Keratinocyte (primary cell): ENCODE data around the gene PTPRZ1. TPM values are rescaled to one million over a fixed set of nuclear protein-coding genes. Genes with fewer than 3 reads are reported as not detected.

Experiments
- DNase-seq: peaks from one replicate; pipeline ENCODE4 v3.0.0-alpha.2; 2011; ENCODE audit warnings: low read depth, missing footprints, low spot score
- FAIRE-seq: peaks from 2 replicates; lab custom pipeline; 2011; peaks lifted over from hg19 to GRCh38; lab: Jason Lieb, UNC
- H2AFZ ChIP-seq: 2 replicates; pipeline ENCODE4 v1.6.0; 2012; ENCODE audit warnings: low read length, control low read depth, inconsistent platforms; ENCODE audit not compliant: control insufficient read depth
- H3K27ac ChIP-seq: 2 replicates; pipeline ENCODE4 v1.5.1; 2011; ENCODE audit warnings: low read length; ENCODE audit not compliant: control insufficient read depth, insufficient read depth
- H3K27me3 ChIP-seq: 3 replicates; pipeline ENCODE4 v1.6.0; 2011; ENCODE audit warnings: low read length; ENCODE audit not compliant: control insufficient read depth, insufficient read depth; ENCODE audit errors: extremely low read depth
- H3K36me3 ChIP-seq, 2 experiments: 2 replicates in 1 of 2; 3 replicates in 1 of 2; pipeline ENCODE4 v1.5.1; 2011; ENCODE audit warnings: low read length in 2 of 2, mild to moderate bottlenecking in 1 of 2; ENCODE audit not compliant: control insufficient read depth in 2 of 2, insufficient read depth in 2 of 2; ENCODE audit errors: extremely low read depth in 1 of 2
- H3K4me1 ChIP-seq: 3 replicates; pipeline ENCODE4 v1.5.1; 2011; ENCODE audit warnings: low read length; ENCODE audit not compliant: control insufficient read depth, insufficient read depth; ENCODE audit errors: extremely low read depth
- H3K4me2 ChIP-seq: 3 replicates; pipeline ENCODE4 v1.6.0; 2011; ENCODE audit warnings: low read depth, low read length; ENCODE audit not compliant: control insufficient read depth, insufficient read depth; ENCODE audit errors: extremely low read depth
- H3K4me3 ChIP-seq, 3 experiments: fragments of 200-600 bp in 1 of 3; sonication (generic) in 1 of 3; 2 replicates in 2 of 3; 3 replicates in 1 of 3; pipeline ENCODE4 v1.5.1; 2011 to 2016; ENCODE audit warnings: low read length in 3 of 3, mild to moderate bottlenecking in 3 of 3, control low read depth in 2 of 3, inconsistent platforms in 1 of 3, low read depth in 1 of 3, mixed read lengths in 1 of 3, mixed run types in 1 of 3, moderate library complexity in 1 of 3; ENCODE audit not compliant: control insufficient read depth in 2 of 3, insufficient read depth in 2 of 3; ENCODE audit errors: extremely low read depth in 1 of 3
- H3K79me2 ChIP-seq: 2 replicates; pipeline ENCODE4 v1.6.0; 2012; ENCODE audit warnings: low read length; ENCODE audit not compliant: control insufficient read depth, insufficient read depth
- H3K9ac ChIP-seq: 3 replicates; pipeline ENCODE4 v1.6.0; 2011; ENCODE audit warnings: low read length; ENCODE audit not compliant: control insufficient read depth, insufficient read depth; ENCODE audit errors: extremely low read depth
- H3K9me1 ChIP-seq: 3 replicates; pipeline ENCODE4 v1.6.0; 2011; ENCODE audit warnings: low read length; ENCODE audit not compliant: control insufficient read depth, insufficient read depth; ENCODE audit errors: extremely low read depth
- H3K9me3 ChIP-seq: 2 replicates; pipeline ENCODE4 v1.5.1; 2012; ENCODE audit warnings: low read depth, low read length; ENCODE audit not compliant: control insufficient read depth
- H4K20me1 ChIP-seq: 3 replicates; pipeline ENCODE4 v1.6.0; 2011; ENCODE audit warnings: low read length; ENCODE audit not compliant: control insufficient read depth, insufficient read depth; ENCODE audit errors: extremely low read depth
- CTCF ChIP-seq, 3 experiments: IDR thresholded peaks in 1 of 3; conservative IDR thresholded peaks in 1 of 3; optimal IDR thresholded peaks in 1 of 3; 2 replicates in 2 of 3; 3 replicates in 1 of 3; pipeline versions ENCODE3 to v1.5.1; 2011; ENCODE audit warnings: low read length in 3 of 3, mild to moderate bottlenecking in 3 of 3, moderate library complexity in 2 of 3, control low read depth in 1 of 3, inconsistent platforms in 1 of 3; ENCODE audit not compliant: insufficient read depth in 2 of 3; ENCODE audit errors: extremely low read depth in 1 of 3
- EZH2 ChIP-seq: IDR thresholded peaks from one replicate; pipeline ENCODE4 v1.6.1; 2012; ENCODE audit warnings: inconsistent platforms, mild to moderate bottlenecking, low read length, moderate library complexity
- dilution Hi-C: fragments of 300-500 bp; cut with MboI; formaldehyde crosslinking; loops from one replicate; pipeline ENCODE4 v1.7.0; 2020; ENCODE audit warnings: low sequenced_read_pairs; ENCODE audit not compliant: extremely low pct_ligation_motif_present
- polyA plus RNA-seq, 5 experiments: library from polyadenylated mRNA; depleted of rRNA in 3 of 5; stranded (reverse) in 3 of 5; stranded (forward) in 1 of 5; unstranded in 1 of 5; fragments of >200 nt; gene quantifications; 1 replicate in 1 of 5; 2 replicates in 3 of 5; 3 replicates in 1 of 5; pipeline versions ENCODE4 v1.2.1 to v1.2.3, GENCODE V29; 2011 to 2012; ENCODE audit warnings: missing spikeins in 2 of 5, low read depth in 1 of 5, low replicate concordance in 1 of 5

The PTPRZ1 gene
- polyA plus RNA-seq, 1 donor (not counting 4 experiments of a cell fraction or from before 2014, with no cell fraction given), result 58.3 TPM

DNA sequence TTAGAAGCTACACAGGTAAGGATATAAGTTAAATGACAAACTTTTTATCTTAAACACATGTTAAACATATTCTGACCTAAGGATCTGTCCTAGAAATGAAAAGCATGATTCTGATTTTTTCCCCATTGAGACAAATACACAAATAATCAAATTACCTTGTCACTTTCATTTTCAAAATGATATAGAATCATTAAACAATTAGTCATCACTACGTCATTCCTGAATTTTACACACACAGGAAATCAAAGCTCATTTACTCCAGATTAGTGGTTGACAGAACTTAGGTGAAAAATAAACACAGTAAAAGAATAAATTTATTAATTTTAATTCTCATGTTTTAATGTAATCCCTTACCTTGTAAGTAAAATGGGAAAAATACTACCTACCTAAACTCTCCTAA, 182.1 kb downstream of the PTPRZ1 start:
- H4K20me1 ChIP-seq, result no peaks in the 10 kb centered on the region
- TF ChIP-seq EZH2 (no peak), CTCF (optimal IDR thresholded peaks at IDR 0.05 in 1 of 3, IDR thresholded peaks at IDR 0.05 in 1 of 3, conservative IDR thresholded peaks at IDR 0.05 in 1 of 3; ENCODE audit: extremely low read depth in 1 of 3, insufficient read depth in 2 of 3, low read length in 3 of 3) (no peak)
- no peak overlapping the region for H3K4me3 ChIP-seq
- no peak overlapping the region for H2AFZ ChIP-seq
- FAIRE-seq, result no peak
- no peaks in the 10 kb centered on the region for H3K9me3 ChIP-seq
- no peaks in the 10 kb centered on the region for H3K27me3 ChIP-seq
- H3K4me1 ChIP-seq, result no peaks in the 10 kb centered on the region
- no peak overlapping the region for H3K9ac ChIP-seq
- no peaks in the 10 kb centered on the region for H3K79me2 ChIP-seq
- no peak overlapping the region for H3K27ac ChIP-seq
- dilution Hi-C loops, result no loop called here
- no peak for DNase-seq
- H3K9me1 ChIP-seq, result no peaks in the 10 kb centered on the region
- H3K4me2 ChIP-seq, result peak overlapping the region; percentile 25
- peaks cover 0 to 6% of the 10 kb centered on the region in 2 experiments for H3K36me3 ChIP-seq

DNA sequence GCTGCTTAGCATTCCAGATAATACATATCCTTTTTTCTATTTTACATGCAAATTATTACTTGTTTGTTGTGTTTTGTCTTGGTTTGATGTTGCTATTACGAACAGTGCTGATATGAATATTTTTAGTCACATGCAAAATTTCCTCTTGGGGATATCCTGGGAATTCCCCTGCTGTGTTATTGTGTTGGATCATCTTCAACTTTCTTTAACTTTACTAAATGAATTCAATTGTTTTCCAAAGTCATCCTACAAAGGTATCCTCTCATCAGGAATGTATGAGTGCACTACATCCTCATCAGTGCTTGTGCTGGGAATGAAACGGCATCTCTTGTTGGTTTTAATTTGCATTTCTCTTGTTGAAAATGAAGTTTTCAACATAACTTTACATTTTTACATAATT, 184.0 kb downstream of the PTPRZ1 start:
- Histone ChIP-seq H3K9me1 (no peaks in the 10 kb centered on the region), H4K20me1 (no peaks in the 10 kb centered on the region), H3K36me3 (peaks cover 0 to 8% of the 10 kb centered on the region in 2 experiments), H3K4me3 (no peak overlapping the region), H3K9ac (no peak overlapping the region), H3K9me3 (no peaks in the 10 kb centered on the region), H3K4me1 (no peaks in the 10 kb centered on the region), H3K27ac (no peak overlapping the region), H3K27me3 (no peaks in the 10 kb centered on the region), H3K4me2 (no peak overlapping the region), H3K79me2 (no peaks in the 10 kb centered on the region), H2AFZ (no peak overlapping the region)
- TF ChIP-seq EZH2 (no peak), CTCF (optimal IDR thresholded peaks at IDR 0.05 in 1 of 3, IDR thresholded peaks at IDR 0.05 in 1 of 3, conservative IDR thresholded peaks at IDR 0.05 in 1 of 3; ENCODE audit: extremely low read depth in 1 of 3, insufficient read depth in 2 of 3, low read length in 3 of 3) (no peak)
- FAIRE-seq, result no peak
- DNase-seq, result no peak
- dilution Hi-C loops, result no loop called here
